IPS DF 4.7 (cell line): ENCODE measurements around the gene SPG21.
"Not testable (repeated sequence)": the region's sequence is repeated elsewhere in the genome, so short reads cannot be mapped to it uniquely, and the experiment has no call there.

Experiments
- DNase-seq: peaks from one replicate; pipeline ENCODE4 v3.0.0-alpha.2; 2013; ENCODE audit warnings: low spot score; ENCODE audit errors: extremely low read depth

SPG21 gene

GRCh38 chr15:64989416-64990167 is at the start of gene SPG21:
TSS of gene SPG21 (minus strand) at chr15:64989914. CDS start at chr15:64983569, 6,345 bp downstream.
- DNase-seq: peak; percentile 38

- DNase-seq: no peak
These were observed 49.1 kb upstream of the SPG21 start for GRCh38 chr15:65038836-65039235.

- DNase-seq: no peak
These were observed 48.7 kb upstream of the SPG21 start for GRCh38 chr15:65038428-65038827.

- DNase-seq: no peak
These were observed 47.6 kb upstream of the SPG21 start for GRCh38 chr15:65037309-65037708.

- DNase-seq: no peak
These were observed 45.0 kb upstream of the SPG21 start for GRCh38 chr15:65034719-65035118.

GRCh38 chr15:65033659-65034269 is 44.0 kb upstream of the SPG21 start:
- DNase-seq: no peak

GRCh38 chr15:65032801-65033537 is 43.3 kb upstream of the SPG21 start:
- peak; percentile 66 for DNase-seq

- DNase-seq: no peak
These were observed 40.1 kb upstream of the SPG21 start for GRCh38 chr15:65029736-65030208.

- DNase-seq: no peak
These were observed 39.4 kb upstream of the SPG21 start, which contains the start of gene MTFMT for GRCh38 chr15:65028921-65029735. TSS of gene MTFMT (minus strand) at chr15:65029639. CDS start at chr15:65029613, 26 bp downstream.

- DNase-seq: no peak
These were observed 38.6 kb upstream of the SPG21 start for GRCh38 chr15:65028338-65028737.

GRCh38 chr15:65027593-65027992 is 37.9 kb upstream of the SPG21 start:
- no peak for DNase-seq

GRCh38 chr15:65026756-65027155 is 37.0 kb upstream of the SPG21 start:
- no peak for DNase-seq

GRCh38 chr15:65021488-65021887 is 31.8 kb upstream of the SPG21 start:
- DNase-seq: no peak

- DNase-seq: no peak
These were observed 30.7 kb upstream of the SPG21 start for GRCh38 chr15:65020419-65020818.

- not testable (repeated sequence) for DNase-seq
These were observed 21.5 kb upstream of the SPG21 start for GRCh38 chr15:65011198-65011597.

GRCh38 chr15:65008983-65009382 is 19.3 kb upstream of the SPG21 start:
- DNase-seq: no peak

- no peak for DNase-seq
These were observed 17.2 kb upstream of the SPG21 start for GRCh38 chr15:65006876-65007275.

GRCh38 chr15:65004993-65005392 is 15.3 kb upstream of the SPG21 start:
- DNase-seq: no peak

- DNase-seq: no peak
These were observed 8.1 kb upstream of the SPG21 start for GRCh38 chr15:64997745-64998375.

- DNase-seq: no peak
These were observed 7.4 kb upstream of the SPG21 start for GRCh38 chr15:64997066-64997465.

GRCh38 chr15:64993290-64993689 is 3.6 kb upstream of the SPG21 start:
- no peak for DNase-seq
